Progenitor cell of endocrine pancreas (in vitro differentiated cells): Measurements from ENCODE around the gene THEMIS2. TPM values are rescaled to one million over a fixed set of nuclear protein-coding genes. Genes with fewer than 3 reads are reported as not detected.

Experiments
- DNase-seq: peaks from one replicate; pipeline ENCODE4 v3.0.0; 2021; ENCODE audit warnings: low spot score; ENCODE audit not compliant: unreplicated experiment
- H3K27ac Mint-ChIP-seq: 2 replicates; pipeline ENCODE4 v1.8.0; 2021; ENCODE audit warnings: mild to moderate bottlenecking, moderate library complexity, mixed read lengths
- H3K27me3 Mint-ChIP-seq: 2 replicates; pipeline ENCODE4 v1.8.0; 2021; ENCODE audit warnings: mixed read lengths
- H3K36me3 Mint-ChIP-seq: 2 replicates; pipeline ENCODE4 v1.8.0; 2022; ENCODE audit warnings: mixed read lengths; ENCODE audit not compliant: insufficient read depth
- H3K4me1 Mint-ChIP-seq: 2 replicates; pipeline ENCODE4 v1.8.0; 2021; ENCODE audit warnings: low read depth, mixed read lengths
- H3K4me3 Mint-ChIP-seq: 2 replicates; pipeline ENCODE4 v1.8.0; 2021; ENCODE audit warnings: low read depth, mild to moderate bottlenecking, moderate library complexity, mixed read lengths
- H3K9me3 Mint-ChIP-seq: 2 replicates; pipeline ENCODE4 v1.8.0; 2021; ENCODE audit warnings: low read depth, mixed read lengths
- total RNA-seq: library from RNA; stranded (reverse); gene quantifications from 2 replicates; pipeline ENCODE4 v1.2.1, GENCODE V29; 2021
- TF ChIP-seq, protein P1 (sequence below): fragments of 200-600 bp; sonication (generic); IDR thresholded peaks from one replicate; pipeline ENCODE4 v1.5.0; 2021; ENCODE audit warnings: antibody characterized with exemption, mild to moderate bottlenecking; ENCODE audit not compliant: unreplicated experiment

Gene THEMIS2
- total RNA-seq, 1 donor from 2014 or later: 3.3 TPM

DNA sequence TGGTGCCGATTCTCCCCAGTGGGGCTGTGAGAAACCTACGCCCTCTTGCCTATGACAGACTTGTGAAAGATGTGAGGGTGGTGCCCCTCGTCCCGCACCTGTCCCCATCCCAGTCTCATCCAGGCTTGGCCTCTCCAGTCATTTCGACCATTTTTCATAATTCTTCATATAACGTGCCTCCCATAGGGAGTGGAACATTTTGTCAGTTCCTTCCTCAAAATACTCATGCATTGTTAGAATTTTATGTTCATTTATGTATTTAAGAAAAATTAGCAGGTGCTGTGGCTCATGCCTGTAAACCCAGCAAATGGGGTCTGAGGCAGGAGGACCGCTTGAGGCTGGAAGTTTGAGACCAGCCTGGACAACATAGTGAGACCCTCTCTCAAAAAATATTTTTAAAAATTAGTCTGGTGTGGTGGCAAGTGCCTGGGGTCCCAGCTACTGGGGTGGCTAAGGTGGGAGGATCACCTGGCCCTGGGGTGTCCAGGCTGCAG, 42.8 kb downstream of the THEMIS2 start:
- DNase-seq: no peak
- H3K4me1 Mint-ChIP-seq: peaks cover 3% of the 10 kb centered on the region
- TF ChIP-seq, protein P1, sequence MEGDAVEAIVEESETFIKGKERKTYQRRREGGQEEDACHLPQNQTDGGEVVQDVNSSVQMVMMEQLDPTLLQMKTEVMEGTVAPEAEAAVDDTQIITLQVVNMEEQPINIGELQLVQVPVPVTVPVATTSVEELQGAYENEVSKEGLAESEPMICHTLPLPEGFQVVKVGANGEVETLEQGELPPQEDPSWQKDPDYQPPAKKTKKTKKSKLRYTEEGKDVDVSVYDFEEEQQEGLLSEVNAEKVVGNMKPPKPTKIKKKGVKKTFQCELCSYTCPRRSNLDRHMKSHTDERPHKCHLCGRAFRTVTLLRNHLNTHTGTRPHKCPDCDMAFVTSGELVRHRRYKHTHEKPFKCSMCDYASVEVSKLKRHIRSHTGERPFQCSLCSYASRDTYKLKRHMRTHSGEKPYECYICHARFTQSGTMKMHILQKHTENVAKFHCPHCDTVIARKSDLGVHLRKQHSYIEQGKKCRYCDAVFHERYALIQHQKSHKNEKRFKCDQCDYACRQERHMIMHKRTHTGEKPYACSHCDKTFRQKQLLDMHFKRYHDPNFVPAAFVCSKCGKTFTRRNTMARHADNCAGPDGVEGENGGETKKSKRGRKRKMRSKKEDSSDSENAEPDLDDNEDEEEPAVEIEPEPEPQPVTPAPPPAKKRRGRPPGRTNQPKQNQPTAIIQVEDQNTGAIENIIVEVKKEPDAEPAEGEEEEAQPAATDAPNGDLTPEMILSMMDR: no peak
- H3K36me3 Mint-ChIP-seq: peaks cover 3% of the 10 kb centered on the region
- peak overlapping the region; percentile 97 for H3K27ac Mint-ChIP-seq
- H3K9me3 Mint-ChIP-seq: peaks cover 6% of the 10 kb centered on the region
- peaks cover 20% of the 10 kb centered on the region for H3K27me3 Mint-ChIP-seq
- H3K4me3 Mint-ChIP-seq: peak overlapping the region; percentile 99

DNA sequence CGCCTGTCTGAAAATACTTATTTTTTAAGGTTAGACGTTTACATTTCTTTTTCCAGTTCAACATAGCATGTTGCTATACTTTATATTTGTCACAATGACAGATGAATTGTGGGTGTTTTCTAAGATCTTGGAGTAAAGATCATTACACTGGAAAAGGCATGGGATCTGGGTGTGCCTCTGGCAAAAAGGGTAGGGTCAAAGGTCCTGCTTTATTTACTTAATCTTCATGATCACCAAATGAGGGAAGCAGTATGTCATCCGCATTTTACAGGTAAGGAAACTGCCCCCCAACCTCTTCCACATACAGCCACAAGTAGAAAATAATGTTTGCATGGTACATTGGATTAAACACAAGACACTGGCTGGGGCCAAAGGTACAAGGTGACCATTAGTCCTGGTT, 49.9 kb downstream of the THEMIS2 start:
- no peaks in the 10 kb centered on the region for H3K4me1 Mint-ChIP-seq

DNA sequence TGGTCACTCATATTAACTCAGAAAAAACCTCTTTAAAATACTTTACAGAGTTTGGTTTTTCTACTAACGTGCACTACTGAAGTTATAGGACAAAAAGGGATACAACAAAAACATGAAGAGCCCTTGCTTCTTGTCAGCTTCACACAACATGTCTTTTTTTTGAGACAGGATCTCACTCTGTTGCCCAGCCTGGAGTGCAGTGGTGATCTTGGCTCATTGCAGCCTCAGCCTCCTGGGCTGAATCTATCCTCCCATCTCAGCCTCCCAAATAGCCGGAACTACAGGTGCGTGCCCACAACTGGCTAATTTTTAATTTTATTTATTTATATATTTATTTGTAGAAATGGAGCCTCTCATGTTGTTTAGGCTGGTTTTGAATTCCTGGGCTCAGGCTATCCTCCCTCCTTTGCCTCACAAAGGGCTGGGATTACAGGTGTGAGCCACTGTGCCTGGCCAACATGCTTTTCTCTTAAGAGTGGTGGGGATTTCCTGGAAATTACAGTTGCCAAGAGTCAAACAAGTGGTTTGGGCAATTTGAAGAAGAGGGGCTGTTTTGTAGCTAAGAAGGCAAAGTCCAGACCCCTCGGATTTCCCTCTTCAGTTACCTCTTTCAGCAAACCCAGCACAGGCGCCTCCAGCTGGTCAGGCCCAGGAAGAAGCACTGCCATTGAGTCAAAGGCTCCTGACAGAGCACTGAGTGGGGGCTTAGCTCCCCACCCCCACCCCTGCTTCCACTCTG, 56.0 kb downstream of the THEMIS2 start:
- Mint-ChIP-seq H3K4me1 (no peaks in the 10 kb centered on the region), H3K4me3 (no peak overlapping the region), H3K36me3 (no peaks in the 10 kb centered on the region), H3K9me3 (no peaks in the 10 kb centered on the region), H3K27me3 (peaks cover 6% of the 10 kb centered on the region), H3K27ac (no peak overlapping the region)
- no peak for DNase-seq
- TF ChIP-seq, protein P1: no peak

More for the DNA sequence above, 49.9 kb downstream of the THEMIS2 start:
- DNase-seq: no peak
- H3K27ac Mint-ChIP-seq: no peak overlapping the region
- H3K4me3 Mint-ChIP-seq: no peak overlapping the region
- H3K36me3 Mint-ChIP-seq: no peaks in the 10 kb centered on the region
- TF ChIP-seq, protein P1: no peak
- no peaks in the 10 kb centered on the region for H3K9me3 Mint-ChIP-seq
- peaks cover 13% of the 10 kb centered on the region for H3K27me3 Mint-ChIP-seq

DNA sequence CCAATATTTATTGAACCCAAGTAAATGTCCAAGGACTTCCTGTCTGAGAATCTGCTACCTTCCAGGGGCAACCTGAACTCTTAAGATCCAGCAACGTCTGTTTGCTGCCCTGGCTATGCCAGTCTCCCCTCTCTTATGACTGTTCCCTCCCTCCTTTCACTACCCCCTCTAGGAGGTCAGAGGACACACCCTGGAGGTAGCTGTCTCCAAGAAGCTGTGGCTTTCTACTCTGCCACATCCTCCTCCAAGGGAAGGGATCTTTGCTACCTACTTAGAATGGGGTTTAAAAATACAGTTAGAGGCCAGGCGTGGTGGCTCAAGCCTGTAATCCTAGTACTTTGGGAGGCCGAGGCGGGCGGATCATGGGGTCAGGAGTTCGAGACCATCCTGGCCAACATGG, 58.8 kb downstream of the THEMIS2 start:
- H3K4me1 Mint-ChIP-seq: peaks cover 12% of the 10 kb centered on the region
- H3K4me3 Mint-ChIP-seq: no peak overlapping the region
- H3K36me3 Mint-ChIP-seq: no peaks in the 10 kb centered on the region

DNA sequence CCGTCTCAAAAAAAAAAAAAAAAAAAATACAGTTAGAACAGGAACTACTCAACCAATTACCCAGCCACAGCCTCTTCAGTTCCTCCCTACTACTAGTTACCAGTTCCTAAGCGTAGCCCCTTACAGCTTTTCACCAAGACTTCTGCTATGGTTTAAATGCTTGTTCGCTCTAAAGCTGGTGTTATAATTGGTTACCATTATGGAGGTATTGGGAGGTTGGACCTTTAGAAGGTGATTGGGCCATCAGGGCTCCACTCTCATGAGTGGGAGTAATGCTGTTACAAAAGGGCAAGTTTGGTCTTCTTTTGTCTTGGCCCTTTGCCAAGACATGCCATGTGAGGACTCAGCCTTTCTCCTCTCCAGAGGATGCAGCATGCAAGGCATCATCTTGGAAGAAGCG, 59.4 kb downstream of the THEMIS2 start:
- no peaks in the 10 kb centered on the region for H3K9me3 Mint-ChIP-seq
- H3K4me3 Mint-ChIP-seq: no peak overlapping the region
- TF ChIP-seq, protein P1: no peak
- no peak overlapping the region for H3K27ac Mint-ChIP-seq
- H3K27me3 Mint-ChIP-seq: peaks cover 6% of the 10 kb centered on the region
- H3K4me1 Mint-ChIP-seq: peaks cover 12% of the 10 kb centered on the region
- no peaks in the 10 kb centered on the region for H3K36me3 Mint-ChIP-seq
- no peak for DNase-seq

More for the DNA sequence above, 58.8 kb downstream of the THEMIS2 start:
- H3K27ac Mint-ChIP-seq: no peak overlapping the region
- TF ChIP-seq, protein P1: no peak
- DNase-seq: no peak
- peaks cover 6% of the 10 kb centered on the region for H3K27me3 Mint-ChIP-seq
- no peaks in the 10 kb centered on the region for H3K9me3 Mint-ChIP-seq
